GM10248 (cell line): ENCODE results near the gene HDGFL3.

ENCODE experiments used
- CTCF ChIA-PET: fragments of 300-600 bp; sonication (Branson Sonifier 250); formaldehyde crosslinking; extraction: SDS; loops from one replicate; lab custom pipeline; 2021; ENCODE audit warnings: antibody characterized with exemption; lab: Yijun Ruan, JAX
- POLR2A ChIA-PET: fragments of 350-650 bp; sonication (Branson Sonifier 250); formaldehyde crosslinking; extraction: SDS; loops from one replicate; lab custom pipeline; 2020; ENCODE audit warnings: antibody characterized with exemption; lab: Yijun Ruan, JAX
- DNase-seq: peaks from one replicate; pipeline ENCODE4 v3.0.0; 2012; ENCODE audit errors: extremely low spot score
- CTCF ChIP-seq: IDR thresholded peaks from 2 replicates; pipeline ENCODE4 v1.5.1; 2012; ENCODE audit warnings: mild to moderate bottlenecking, low read depth; ENCODE audit errors: extremely low read depth, missing control alignments, control extremely low read depth

The HDGFL3 gene

GRCh38 chr15:83207009-83207659 lies 489 bp downstream of the HDGFL3 start:
- no peak for TF ChIP-seq CTCF
- POLR2A ChIA-PET, result interaction anchor here (0.6 kb wide), 1 partner anchor 675 kb away, joined by 3 read pairs; no protein-coding TSS in a partner anchor
- peak; percentile 51 for DNase-seq
- CTCF ChIA-PET, result interaction anchor here (1.2 kb wide), 2 partner anchors 17 to 196 kb away, joined by 3 read pairs; partner anchors contain the start of gene C15orf40

GRCh38 chr15:83206526-83207008 lies 1.1 kb downstream of the HDGFL3 start:
- ChIA-PET CTCF (interaction anchor here (1.2 to 1.7 kb wide), 4 partner anchors 9 to 196 kb away, joined by 3 to 5 read pairs (median 3); partner anchors contain the start of gene C15orf40), POLR2A (interaction anchor here (0.6 kb wide), 1 partner anchor 674 kb away, joined by 3 read pairs; no protein-coding TSS in a partner anchor)
- DNase-seq, result no peak
- no peak for TF ChIP-seq CTCF

GRCh38 chr15:83205725-83206324 lies 1.8 kb downstream of the HDGFL3 start:
- TF ChIP-seq CTCF, result no peak
- DNase-seq, result no peak
- CTCF ChIA-PET, result interaction anchor here (1.2 to 1.7 kb wide), 3 partner anchors 8 to 195 kb away, joined by 3 to 5 read pairs (median 3); partner anchors contain the start of gene C15orf40
- POLR2A ChIA-PET, result no interaction called here

- DNase-seq, result no peak
- CTCF ChIA-PET, result interaction anchor here (1.0 kb wide), 1 partner anchor 19 kb away, joined by 3 read pairs; no protein-coding TSS in a partner anchor
- no peak for TF ChIP-seq CTCF
- POLR2A ChIA-PET, result no interaction called here
Observed at GRCh38 chr15:83204697-83205096, 2.9 kb downstream of the HDGFL3 start.

GRCh38 chr15:83203543-83203942 lies 4.1 kb downstream of the HDGFL3 start:
- no peak for DNase-seq
- ChIA-PET POLR2A (no interaction called here), CTCF (interaction anchor here (0.8 kb wide), 1 partner anchor 23 kb away, joined by 3 read pairs; no protein-coding TSS in a partner anchor)
- no peak for TF ChIP-seq CTCF

GRCh38 chr15:83200589-83200988 lies 7.0 kb downstream of the HDGFL3 start:
- no peak for TF ChIP-seq CTCF
- DNase-seq, result no peak
- POLR2A ChIA-PET, result no interaction called here
- CTCF ChIA-PET, result interaction anchor here (0.9 kb wide), 1 partner anchor 15 kb away, joined by 3 read pairs; no protein-coding TSS in a partner anchor
